ENCODE measurements around the gene TRIM71. TPM values are rescaled to one million over a fixed set of nuclear protein-coding genes. Genes with fewer than 3 reads are reported as not detected.

The TRIM71 gene
- total and polyA plus RNA-seq, 2 of the 13 experiments (the other 11 are each of a cell fraction or from before 2014, with no cell fraction given) = 21.7 to 76.9 TPM

GRCh38 chr3:32781211-32781968 is 36.4 kb upstream of the TRIM71 start (continued):
- 0 out of 2 replicates have a peak, but pooled peaks have one; percentile 14 for TF ChIP-seq SMYD3 (CRISPR knock-in tag; IDR thresholded peaks at IDR 0.05)
- peak; percentile 85 for TF ChIP-seq ASH2L (IDR thresholded peaks at IDR 0.05; ENCODE audit: insufficient read length, low read depth, low read length)
- TF ChIP-seq ETV5 (CRISPR knock-in tag; IDR thresholded peaks at IDR 0.05; ENCODE audit: borderline replicate concordance) = peak; percentile 84
- peak; percentile 71 for TF ChIP-seq MEIS1 (CRISPR knock-in tag; IDR thresholded peaks at IDR 0.05; ENCODE audit: borderline replicate concordance)
- TF ChIP-seq ZNF879 (CRISPR knock-in tag; IDR thresholded peaks at IDR 0.05) = no peak; the same call in 1 of the 2 replicates
- TF ChIP-seq SKIL (CRISPR knock-in tag; IDR thresholded peaks at IDR 0.05; ENCODE audit: borderline replicate concordance) = 0 out of 2 replicates have a peak, but pooled peaks have one; percentile 75
- peak; percentile 50 for TF ChIP-seq AGO2 (optimal IDR thresholded peaks at IDR 0.05; ENCODE audit: low read depth, low read length)
- TF ChIP-seq NCOA1 (CRISPR knock-in tag; IDR thresholded peaks at IDR 0.05) = 0 out of 2 replicates have a peak, but pooled peaks have one; percentile 43
- TF ChIP-seq ZNF574 (CRISPR knock-in tag; IDR thresholded peaks at IDR 0.05) = peak; percentile 71
- peak; percentile 41; the same call in 1 of the 2 replicates for TF ChIP-seq FOXA3 (CRISPR knock-in tag; IDR thresholded peaks at IDR 0.05)
- TF ChIP-seq ZNF234 (CRISPR knock-in tag; conservative IDR thresholded peaks at IDR 0.05) = peak; percentile 55; the same call in 1 of the 2 replicates
- TF ChIP-seq ZNF572 (CRISPR knock-in tag; IDR thresholded peaks at IDR 0.05) = peak; percentile 40; the same call in 1 of the 2 replicates
- TF ChIP-seq ZNF607 (CRISPR knock-in tag; IDR thresholded peaks at IDR 0.05; ENCODE audit: borderline replicate concordance) = peak; percentile 89
- TF ChIP-seq KMT2B (CRISPR knock-in tag; IDR thresholded peaks at IDR 0.05) = peak; percentile 78
- TF ChIP-seq TGIF2 (CRISPR knock-in tag; IDR thresholded peaks at IDR 0.05) = peak; percentile 90
- TF ChIP-seq DMTF1 (CRISPR knock-in tag; IDR thresholded peaks at IDR 0.05) = peak; percentile 88; the same call in 1 of the 2 replicates
- peak; percentile 67; the same call in 1 of the 2 replicates for TF ChIP-seq THRA (CRISPR knock-in tag; IDR thresholded peaks at IDR 0.05; ENCODE audit: borderline replicate concordance)
- TF ChIP-seq HMG20B (CRISPR knock-in tag; conservative IDR thresholded peaks at IDR 0.05) = 0 out of 2 replicates have a peak, but pooled peaks have one; percentile 17
- TF ChIP-seq NRL (CRISPR knock-in tag; IDR thresholded peaks at IDR 0.05; ENCODE audit: borderline replicate concordance) = no peak
- TF ChIP-seq HIVEP1 (CRISPR knock-in tag; IDR thresholded peaks at IDR 0.05) = peak; percentile 54; the same call in 1 of the 2 replicates

Measured in HepG2 (cell line).